NCI-H1092 (cell line): Measurements from ENCODE around the gene STOML1.
"Not testable (repeated sequence)": the region's sequence is repeated elsewhere in the genome, so short reads cannot be mapped to it uniquely, and the experiment has no call there.

Experiments
- DNase-seq: peaks from one replicate; lab custom pipeline; 2025; lab: John Stamatoyannopoulos, UW

Gene STOML1

DNA sequence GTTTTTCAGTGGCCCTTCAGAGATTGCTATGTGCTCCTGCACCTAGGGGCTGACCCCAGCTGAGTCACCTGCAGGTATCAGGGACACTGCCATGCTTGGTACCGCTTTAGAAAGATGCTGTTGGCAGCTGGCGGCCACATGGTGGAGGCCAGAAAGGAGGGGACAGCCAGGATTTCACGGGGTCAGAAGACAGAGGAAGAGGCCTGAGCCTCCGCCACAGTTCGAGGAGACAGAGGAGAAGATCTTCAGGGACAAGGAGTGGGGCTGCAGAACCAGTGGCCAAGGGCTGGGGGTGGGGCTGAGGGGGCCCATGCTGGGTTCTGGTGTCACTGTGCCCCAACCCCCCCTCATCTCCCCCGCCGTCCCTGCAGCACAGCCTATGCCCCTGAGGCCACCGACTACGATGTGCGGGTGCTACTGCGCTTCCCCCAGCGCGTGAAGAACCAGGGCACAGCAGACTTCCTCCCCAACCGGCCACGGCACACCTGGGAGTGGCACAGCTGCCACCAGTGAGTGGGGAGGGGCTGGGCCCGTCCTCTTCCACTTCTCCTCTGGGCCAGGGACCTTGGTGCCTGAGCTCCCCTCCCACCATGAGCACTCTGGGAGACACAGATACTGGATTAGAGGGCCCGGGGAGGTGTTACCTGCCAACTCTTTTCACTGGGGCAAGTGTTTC is 45.9 kb downstream of the STOML1 start:
- no peak for DNase-seq

DNA sequence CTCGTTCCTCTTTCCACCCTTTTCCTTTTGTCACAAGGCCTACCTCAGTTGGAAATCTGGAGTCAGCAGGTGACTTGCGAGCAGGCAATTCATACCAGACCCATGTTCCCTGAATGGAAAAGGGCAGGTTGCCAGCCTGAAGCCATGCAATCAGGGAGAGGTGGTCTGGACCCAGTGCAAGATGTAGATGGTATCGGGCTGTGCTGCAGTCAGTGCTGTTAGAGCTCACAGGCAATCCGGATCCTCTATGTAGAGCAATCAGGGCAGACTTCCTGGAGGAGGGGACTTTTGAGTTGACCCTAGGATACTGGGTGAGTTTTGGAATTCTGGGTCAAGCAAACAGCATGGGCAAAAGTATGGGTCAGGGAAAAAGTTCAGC is 47.0 kb downstream of the STOML1 start:
- DNase-seq, result no peak

DNA sequence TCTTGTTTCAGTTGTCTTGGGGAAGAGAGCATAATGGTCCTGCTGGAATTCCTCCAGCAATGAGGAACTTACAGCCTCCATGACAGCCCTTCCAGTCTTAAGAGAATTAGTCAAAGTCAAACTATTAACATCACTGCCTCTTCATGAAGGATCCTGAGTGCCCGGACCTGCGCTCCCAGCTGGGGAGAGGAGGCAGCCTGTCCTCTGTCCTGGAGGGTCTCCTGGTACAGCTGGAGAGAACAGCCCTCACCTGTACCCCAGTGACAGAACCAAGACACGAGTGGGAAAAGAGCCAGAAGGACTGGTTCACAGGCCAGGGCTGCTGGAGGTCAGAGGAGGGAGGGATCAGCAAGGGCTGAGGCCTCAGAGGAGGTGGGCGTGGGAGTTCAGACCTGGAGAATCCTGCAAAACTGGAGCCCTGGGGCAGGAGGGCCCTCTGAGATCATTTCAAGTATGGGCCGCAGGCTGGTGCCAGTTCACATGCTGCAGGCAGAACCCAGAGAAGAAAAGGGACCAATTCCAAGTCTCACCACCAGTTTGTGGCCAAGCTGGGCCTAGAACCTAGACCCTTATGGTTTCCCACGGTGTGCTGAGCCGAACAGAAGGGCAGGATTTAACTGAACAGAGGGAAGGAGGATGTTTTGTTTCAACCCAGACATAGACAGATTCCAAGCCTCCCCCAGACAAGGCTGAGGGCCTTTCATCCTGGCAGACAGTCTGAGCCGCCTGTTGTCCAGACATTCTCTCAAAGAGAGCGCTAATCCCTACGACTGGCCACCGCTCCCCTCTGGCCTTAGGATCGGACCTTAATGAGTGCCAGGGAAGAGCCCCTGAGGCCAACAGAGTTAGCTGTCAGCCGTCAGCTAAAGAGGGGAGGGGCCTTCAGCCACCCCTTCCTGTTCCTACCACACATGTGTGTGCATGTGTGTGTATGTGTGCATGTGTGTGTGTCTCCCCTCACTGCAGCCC is 47.6 kb downstream of the STOML1 start:
- DNase-seq, result no peak

DNA sequence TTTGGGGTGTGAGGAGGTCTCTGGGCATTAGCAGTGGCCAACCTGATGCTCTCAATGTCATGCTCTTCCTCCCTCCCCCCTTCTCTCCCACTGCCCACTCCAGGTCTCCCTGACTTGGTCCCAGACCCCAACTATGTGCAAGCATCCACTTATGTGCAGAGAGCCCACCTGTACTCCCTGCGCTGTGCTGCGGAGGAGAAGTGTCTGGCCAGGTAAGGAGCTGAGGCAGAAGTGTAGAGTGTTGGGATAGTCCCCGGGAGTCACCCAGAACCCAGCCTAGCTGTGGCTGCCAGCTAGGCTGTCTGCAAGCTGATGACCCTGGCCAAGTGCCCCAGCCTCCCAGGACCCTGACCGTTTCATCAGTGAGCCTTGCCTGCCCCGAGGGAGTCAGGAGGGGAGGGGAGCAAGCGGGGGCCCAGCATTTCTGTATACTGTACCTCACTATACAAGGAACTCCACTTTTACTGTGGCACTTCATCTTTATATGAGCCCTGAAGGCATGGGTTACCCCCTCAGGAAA is 49.3 kb downstream of the STOML1 start:
- DNase-seq, result no peak

DNA sequence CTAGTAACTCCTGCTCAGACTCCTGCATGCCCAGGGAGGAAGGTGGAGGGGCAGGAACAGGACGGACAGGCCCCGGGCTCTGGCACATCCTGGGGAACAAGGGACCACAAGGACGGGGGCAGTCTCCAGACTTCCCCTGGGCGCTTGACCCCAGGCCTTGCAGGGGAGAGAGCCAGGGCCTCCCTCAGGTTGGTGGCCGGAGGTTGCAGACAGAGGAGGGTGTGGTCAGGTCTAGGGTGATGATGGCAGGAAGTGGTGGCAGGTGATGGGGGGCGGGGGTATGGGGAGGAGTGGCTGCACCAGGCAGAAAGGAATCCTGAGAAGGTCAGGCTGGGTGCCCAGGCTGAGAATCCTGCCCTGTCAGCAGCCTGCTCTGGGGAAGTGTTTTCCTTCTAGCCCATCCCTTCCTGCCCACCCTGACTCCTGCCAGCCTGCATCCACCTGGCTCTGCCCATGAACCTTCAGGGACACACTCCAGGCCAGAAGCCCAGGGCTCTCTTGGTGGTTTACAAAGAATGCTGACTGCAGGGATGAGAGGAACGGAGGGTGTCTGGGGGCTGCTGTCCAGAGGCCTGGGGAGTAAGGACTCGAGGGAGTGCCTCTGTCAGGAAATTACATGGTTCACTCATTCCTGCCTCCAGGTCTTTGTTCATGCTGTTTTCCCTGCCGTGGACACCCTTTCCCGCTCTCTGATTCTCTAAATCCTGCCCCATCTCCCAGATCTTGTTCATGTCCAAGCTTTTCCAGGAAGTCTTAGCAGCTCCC is 50.0 kb downstream of the STOML1 start:
- DNase-seq, result no peak

DNA sequence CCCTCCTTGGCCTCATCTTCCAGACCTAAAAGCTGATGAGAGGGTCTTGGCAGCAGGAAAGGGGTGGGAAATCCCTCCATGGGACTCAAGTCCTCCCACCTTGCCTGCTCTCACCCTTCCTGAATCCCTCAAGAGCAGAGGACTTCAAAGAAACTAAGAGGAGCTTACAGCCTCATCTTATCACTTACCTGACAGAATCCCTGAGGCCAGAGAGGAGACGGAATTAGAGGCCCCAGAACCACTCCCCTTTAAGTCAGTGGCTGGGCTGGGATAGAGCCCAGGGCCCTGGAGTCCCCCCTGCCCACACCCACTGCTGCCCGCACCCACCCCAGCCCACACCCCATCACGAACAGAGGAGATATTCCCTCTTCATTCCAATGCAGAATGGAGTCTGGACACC is 50.6 kb downstream of the STOML1 start:
- DNase-seq, result no peak

DNA sequence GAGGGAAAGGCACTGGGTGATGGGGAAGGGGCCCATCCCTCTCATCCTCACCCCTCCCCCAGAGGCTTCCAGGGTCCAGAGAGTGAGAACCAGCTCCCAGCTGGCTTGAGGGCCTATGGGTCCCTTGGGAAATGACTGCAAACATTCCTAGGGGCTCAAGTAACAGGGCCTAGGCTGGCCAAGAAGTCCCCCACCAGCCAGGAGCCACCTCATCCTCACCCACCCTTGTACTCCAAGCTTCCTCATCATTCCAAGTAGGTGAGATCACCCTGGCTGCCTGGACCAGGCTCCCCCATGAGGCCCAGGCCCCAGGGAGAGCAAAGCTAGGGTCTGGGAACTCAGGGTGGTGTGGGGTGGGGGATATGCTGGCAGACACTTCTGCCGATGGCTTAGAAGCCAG is 51.1 kb downstream of the STOML1 start:
- DNase-seq, result no peak

DNA sequence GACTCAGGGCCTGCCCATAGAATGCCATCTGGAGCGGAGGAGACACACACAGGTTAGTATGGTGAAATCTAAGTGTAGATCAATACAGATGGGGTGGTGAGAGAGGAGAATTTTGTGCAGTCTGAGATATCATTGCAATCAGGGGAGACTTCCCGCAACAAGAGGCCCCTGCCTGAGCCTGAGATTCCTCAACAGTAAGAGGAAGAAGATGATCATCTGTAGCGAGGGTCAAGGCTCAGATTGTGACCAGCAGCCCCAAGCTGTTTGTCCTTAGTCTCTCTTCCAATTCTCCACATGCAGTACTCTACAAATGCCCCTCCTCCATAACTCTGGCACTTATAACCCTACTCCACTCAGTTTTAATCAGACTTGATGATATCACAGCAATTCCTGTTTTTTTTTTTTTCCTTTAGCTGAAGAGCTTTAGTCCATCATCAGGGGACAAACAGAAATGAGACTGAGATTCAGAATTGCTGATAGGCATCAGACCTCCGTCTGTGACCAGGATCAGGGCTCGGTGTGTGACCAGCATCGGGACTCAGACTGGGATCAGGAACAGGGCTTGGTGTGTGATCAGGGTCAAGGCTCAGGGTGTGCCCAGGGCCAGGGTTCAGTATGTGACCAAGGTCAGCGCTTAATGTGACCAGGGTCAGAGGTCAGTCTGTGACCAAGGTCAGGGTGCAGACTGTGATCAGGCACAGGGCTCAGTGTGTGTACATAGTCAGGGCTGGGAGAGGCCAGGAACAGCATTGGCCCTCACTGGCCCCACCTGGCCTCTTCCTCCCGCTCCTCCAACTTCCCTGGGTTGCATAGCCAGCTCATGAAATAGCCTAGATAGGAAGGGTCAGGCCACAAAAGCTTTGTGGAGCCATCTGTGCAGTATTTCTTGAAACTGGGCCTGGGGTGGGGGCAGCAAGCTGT is 51.8 kb downstream of the STOML1 start:
- no peak for DNase-seq

DNA sequence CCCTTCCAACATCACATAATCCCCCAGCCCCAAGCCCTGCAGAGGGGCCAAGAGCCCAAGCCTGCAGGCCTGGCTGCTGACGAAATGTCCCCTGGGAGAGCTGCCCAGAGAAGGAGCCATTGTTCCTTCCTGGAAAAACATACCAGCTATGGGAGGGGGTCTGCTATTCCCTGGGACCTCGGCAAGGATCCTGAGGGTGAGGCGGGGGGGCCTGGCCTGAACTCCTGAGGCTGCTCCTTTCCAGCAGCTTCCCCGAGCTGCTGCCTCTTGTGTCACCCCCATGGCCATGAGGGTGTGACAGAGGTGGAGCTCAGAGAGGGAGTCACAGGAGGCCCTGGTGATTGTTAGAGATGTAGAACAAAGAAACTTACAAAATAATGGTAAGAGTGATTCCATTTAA is 53.0 kb downstream of the STOML1 start:
- DNase-seq, result no peak

DNA sequence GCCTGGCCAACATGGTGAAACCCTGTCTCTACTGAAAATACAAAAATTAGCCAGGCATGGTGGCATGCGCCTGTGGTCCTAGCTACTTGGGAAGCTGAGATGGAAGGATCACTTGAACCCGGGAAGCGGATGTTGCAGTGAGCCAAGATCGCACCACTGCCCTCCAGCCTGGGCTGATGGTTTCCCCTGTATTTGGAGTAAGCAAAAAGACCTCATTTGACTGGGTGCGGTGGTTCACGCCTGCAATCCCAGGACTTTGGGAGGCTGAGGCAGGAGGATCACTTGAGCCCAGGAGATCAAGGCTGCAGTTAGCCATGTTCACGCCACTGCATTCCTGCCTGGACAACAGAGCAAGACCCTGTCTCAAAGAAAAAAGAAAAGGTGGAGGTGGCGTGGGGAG is 53.6 kb downstream of the STOML1 start:
- DNase-seq, result not testable (repeated sequence)

DNA sequence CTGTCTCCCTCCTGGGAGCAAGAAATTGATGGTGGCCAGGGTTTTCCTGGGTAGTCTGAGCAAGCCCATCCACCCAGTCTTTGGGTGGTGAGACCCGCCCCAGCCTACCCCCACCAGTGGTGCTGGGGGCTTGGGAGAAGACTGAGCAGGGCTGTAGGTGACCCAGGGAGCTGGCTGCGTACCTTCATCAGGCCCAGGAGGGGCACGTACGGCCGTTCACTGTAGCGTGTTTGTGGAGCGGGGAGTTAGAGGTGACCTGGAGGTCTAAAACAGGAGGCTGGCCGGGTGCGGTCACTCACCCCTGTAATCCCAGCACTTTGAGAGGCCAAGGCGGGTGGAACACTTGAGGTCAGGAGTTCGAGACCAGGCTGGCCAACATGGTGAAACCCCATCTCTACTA is 54.4 kb downstream of the STOML1 start:
- DNase-seq, result no peak

DNA sequence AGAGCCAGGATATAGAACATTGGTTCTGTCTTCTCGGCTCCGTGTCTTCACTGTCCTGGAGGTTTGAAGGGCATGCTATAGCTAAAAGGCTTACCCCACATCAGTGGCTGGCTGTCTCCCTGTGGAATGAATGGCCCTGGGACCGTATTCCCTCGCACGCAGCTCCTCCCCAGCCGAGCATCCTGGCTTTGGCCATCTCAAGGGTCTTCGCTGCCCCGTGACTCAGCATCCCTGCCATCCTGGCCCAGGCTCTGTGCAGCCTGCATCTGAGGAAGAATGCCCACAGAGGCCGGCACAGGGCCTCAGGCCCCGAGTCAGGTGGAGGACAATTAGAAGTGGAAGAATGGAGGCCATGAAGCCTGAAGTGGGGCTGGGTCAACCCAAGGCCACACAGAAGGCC is 54.8 kb downstream of the STOML1 start:
- no peak for DNase-seq

DNA sequence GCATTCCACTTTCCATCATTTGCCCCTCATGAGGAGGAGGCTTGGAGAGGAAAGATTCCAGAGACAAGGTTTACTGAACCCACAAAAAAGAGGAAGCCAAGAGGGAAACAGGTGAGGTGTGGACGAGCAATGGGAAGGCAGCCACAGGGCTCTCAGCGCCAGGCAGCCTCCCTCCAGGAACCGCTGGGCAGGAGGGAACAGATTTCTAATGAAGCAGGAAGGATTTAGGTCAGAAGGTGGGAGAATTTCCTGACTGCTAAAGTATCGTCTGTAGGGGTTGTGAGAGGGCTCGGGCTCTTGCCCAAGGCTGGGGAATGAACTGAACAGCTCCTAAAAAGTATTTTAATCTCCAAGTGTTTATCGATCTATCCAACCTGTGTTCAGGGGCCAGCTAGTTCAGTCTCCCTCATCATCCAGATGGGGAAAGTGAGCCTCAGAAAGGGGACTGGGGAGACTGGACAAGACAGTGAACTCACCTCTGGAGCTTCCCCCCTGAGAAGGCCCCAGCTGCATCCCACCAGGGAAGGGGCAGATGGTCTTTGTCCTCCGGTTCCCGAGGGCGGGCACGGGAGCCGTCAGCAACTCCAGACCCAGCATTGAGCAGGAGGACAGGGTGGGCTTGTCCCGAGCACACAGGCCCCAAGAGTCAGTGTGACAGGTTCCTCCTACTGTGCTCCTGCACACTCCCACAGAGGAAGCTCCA is 55.4 kb downstream of the STOML1 start:
- no peak for DNase-seq

DNA sequence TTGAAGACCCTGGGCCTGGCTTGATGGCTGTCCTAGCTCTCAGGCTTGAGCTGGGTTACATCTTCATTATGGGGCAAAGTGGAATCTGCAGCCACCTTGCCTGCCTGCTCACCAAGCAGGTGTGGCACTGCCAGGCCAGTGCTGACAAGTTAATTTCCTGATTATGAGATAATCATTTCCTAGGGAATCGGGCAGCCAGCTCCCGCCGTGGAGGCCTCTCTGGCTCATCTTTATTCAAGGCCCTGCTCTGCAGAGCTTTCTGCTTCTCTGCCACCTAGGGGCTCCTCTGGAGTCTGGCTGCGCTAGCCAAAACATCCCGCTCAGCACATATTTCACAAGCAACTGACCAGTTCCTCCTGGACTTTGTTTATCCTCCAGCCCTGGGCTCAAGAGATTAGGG is 55.9 kb downstream of the STOML1 start:
- DNase-seq, result no peak

DNA sequence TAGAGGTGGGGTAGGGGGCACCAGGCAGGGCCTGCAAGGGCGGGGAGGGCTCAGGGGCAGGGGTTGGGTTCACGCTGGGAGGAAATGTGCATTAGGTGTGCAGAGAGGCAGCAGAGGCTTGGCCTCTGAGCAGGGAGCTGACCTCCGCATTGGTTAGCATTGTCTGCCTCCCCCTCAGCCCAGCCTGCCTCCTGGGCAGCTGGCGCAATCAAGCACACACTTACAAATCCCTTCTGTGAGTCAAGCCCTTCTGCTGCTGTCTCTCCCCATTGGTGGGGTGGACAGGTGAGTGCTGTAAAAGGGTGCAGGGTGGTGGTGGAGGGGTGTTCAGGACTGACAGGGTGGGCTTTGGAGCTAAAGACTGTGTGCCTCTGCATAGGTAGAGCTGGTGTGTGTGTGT is 56.5 kb downstream of the STOML1 start:
- DNase-seq, result no peak

DNA sequence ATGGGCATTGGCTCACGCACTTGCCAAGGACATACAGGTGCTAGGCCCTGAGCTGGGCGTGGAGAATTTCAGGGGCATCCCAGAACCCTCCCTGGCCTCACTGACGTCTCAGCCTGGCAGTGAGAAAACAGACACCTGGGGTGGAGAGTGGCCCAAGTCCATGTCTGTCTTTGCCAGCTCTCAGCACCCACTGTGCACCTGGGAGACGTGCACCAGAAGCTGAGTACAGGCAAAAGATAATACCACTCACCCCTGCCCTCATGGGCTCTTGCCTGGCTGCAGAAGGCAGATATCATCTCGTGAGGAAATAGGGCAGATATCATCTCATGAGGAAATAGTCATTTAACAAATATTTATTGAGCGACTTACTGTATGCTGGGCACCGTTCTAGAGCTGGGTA is 57.8 kb downstream of the STOML1 start:
- no peak for DNase-seq

DNA sequence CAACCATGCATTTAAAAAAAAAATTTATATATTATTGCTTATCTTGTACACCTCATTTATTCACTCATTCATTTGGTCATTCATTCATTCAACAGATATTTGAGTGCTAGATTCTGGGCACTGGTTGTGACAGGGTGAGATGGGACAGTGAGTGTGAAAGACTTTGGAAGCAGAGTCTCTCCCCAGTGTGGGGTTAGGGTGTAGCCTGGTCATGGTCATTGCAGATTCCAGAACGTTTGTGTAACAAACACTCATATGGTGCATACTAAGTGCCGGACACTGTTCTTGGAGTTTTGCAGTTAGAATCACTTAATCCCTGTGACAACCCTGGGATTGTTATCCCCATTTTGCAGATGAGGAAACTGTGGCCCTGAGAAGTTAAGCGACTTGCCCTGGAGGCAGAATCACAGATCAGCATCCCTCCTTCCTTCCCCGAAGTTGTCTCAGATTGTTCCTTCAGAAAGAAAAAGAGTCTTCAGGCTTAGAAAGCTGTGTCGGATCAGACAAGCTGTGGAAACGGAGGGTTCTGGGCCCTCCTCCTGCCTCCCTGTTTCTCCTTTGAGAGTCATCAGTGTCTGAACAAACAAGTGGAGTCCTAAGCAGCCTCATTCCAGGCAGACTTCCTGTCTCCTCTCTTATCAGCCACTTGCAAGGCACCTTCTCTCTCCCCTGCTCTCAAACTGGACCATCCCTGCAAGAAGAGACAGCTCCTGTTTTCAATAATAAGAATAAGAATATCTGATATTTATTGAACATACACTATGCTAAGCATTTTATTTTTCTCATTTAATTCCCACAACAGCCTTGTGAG is 59.5 kb downstream of the STOML1 start:
- DNase-seq, result no peak

DNA sequence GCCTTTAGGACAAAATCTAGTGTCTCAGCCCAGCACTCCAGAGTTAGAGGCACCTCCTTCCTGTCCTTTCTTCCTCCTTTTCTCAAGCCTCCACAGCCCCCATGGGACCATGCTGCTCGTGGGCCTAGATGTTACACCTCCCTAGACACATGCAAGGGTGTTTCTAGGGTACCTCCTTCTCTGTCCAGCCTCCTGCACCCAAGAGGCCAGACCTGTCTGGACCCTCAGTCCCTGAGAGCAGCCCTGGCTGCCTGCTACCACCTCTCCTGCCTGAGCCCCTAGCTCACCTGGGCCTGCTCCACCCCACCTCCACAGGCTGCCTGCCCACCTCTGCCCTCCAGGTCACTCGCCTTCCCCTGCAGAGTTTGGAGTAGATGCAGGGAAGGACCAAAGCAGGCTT is 60.7 kb downstream of the STOML1 start:
- no peak for DNase-seq

DNA sequence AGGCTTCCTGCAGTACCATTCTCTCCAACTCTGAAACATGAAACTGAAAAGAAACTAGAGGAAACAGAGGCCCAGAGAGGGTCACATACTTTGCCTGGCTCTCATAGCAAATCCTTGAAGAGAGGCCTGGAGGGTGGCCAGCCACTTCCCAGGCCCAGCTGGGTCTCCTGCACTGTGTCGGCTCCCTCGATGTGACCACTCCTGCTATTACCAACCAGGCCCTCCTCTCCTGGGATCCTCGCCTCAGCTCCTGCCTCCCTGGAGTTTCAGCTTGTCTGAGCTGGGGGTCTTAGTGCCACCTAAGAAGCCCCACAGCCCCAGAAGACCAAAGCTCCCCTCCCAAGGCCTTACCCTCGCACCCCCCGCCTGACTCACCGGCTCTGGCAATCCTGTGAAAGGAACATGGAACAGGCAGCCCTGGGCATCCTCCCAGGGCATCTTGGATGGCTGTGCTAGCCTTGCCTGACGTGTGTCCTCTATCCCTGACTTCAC is 61.3 kb downstream of the STOML1 start:
- no peak for DNase-seq

DNA sequence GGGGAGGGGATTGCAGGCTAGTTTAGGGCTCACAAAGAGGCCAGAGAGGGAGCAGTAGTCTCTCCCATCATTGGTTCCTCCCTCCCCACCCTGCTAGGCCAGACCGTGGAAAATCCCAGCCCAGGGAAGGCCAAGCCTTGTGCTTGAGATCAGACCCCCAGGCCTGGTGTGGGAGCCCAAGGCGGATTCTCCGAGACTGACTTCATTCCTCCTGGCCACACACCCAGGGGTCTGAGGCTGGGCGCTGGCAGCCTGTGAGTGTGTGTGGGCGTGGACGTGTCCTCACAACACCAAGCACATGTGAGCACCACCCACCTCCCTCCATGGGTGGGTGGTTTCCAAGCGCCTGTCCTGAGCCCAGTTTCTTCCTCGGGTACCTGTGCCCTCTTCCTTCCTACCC is 61.7 kb downstream of the STOML1 start:
- DNase-seq, result no peak
